ENCODE data around the gene FDPS.

DNA sequence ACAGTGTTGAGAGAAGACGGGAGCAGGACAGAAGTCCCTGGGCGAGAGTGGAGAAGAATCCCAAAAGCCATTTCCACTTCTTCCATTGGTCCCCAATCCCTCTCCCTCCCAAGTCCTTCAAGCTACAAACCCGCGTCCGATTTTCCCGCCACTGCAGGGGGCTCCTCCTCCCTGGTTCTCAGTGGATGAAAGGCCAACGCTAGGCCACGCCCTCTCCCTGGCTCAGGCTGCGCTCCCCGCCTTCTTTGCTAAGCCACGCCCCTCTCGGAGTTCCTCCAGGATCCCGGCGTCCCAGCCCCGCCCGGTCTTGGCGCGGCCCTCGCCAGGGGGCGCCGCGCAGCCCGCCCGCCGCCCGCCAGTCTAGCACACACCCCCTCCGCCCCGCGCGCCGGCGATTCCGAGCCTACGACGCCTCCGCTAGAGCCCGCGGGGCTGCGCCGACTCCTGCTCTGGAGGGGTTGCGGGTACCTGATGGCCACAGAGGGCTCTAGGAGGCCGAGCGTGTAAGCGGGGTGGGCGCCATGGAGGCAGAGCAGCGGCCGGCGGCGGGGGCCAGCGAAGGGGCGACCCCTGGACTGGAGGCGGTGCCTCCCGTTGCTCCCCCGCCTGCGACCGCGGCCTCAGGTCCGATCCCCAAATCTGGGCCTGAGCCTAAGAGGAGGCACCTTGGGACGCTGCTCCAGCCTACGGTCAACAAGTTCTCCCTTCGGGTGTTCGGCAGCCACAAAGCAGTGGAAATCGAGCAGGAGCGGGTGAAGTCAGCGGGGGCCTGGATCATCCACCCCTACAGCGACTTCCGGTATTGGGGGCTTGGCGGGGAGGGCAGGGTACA is 31.4 kb upstream of the FDPS start, which contains the start of gene HCN3:
- no peak for TF ChIP-seq POLR2AphosphoS5 (IDR thresholded peaks at IDR 0.05; ENCODE audit: low read depth, low read length)
- no peak for TF ChIP-seq TAF1 (IDR thresholded peaks at IDR 0.05; ENCODE audit: borderline replicate concordance, insufficient read depth, low read length)
- TF ChIP-seq, protein P1, sequence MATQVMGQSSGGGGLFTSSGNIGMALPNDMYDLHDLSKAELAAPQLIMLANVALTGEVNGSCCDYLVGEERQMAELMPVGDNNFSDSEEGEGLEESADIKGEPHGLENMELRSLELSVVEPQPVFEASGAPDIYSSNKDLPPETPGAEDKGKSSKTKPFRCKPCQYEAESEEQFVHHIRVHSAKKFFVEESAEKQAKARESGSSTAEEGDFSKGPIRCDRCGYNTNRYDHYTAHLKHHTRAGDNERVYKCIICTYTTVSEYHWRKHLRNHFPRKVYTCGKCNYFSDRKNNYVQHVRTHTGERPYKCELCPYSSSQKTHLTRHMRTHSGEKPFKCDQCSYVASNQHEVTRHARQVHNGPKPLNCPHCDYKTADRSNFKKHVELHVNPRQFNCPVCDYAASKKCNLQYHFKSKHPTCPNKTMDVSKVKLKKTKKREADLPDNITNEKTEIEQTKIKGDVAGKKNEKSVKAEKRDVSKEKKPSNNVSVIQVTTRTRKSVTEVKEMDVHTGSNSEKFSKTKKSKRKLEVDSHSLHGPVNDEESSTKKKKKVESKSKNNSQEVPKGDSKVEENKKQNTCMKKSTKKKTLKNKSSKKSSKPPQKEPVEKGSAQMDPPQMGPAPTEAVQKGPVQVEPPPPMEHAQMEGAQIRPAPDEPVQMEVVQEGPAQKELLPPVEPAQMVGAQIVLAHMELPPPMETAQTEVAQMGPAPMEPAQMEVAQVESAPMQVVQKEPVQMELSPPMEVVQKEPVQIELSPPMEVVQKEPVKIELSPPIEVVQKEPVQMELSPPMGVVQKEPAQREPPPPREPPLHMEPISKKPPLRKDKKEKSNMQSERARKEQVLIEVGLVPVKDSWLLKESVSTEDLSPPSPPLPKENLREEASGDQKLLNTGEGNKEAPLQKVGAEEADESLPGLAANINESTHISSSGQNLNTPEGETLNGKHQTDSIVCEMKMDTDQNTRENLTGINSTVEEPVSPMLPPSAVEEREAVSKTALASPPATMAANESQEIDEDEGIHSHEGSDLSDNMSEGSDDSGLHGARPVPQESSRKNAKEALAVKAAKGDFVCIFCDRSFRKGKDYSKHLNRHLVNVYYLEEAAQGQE (IDR thresholded peaks at IDR 0.05; ENCODE audit: insufficient read depth in 1 of 2, low read depth in 2 of 2, low read length in 2 of 2) = peak in 1 of 2 experiments; percentile 59; a peak in 2 of 4 replicates
- peak; percentile 42 for TF ChIP-seq FOXP2 (optimal IDR thresholded peaks at IDR 0.05; ENCODE audit: borderline replicate concordance, extremely low read depth, extremely low read length, insufficient read depth)
